Measurements from ENCODE around the gene NTNG1. TPM values are rescaled to one million over a fixed set of nuclear protein-coding genes. Genes with fewer than 3 reads are reported as not detected.

Gene NTNG1
- total RNA-seq, 1 experiment from 2014 or later, result not detected

DNA sequence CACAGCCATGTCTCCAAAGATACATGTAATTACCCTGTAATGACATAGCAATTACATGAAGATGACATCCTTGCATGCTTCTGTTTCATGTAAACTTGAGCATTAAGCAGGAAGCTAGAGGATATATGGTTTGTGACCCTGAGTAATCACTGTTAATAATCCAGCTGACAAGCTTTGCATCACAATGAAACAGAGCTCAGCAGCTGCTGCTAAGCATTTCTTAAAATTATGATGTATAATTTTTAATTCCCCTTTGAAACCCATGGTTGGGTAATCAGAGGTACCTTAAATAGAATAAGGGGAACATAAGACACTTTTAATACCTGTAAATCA, 293.5 kb downstream of the NTNG1 start:
- Histone ChIP-seq H4K20me1 (ENCODE audit: insufficient read depth, low read depth, low read length) (no peaks in the 10 kb centered on the region), H3K36me3 (ENCODE audit: insufficient read depth, low read length) (no peaks in the 10 kb centered on the region), H3K4me1 (ENCODE audit: low read length) (peaks cover 31% of the 10 kb centered on the region), H3K4me2 (ENCODE audit: low read depth, low read length, poor library complexity, severe bottlenecking) (peak overlapping the region; percentile 62), H3K27ac (ENCODE audit: low read length) (peak overlapping the region; percentile 59), H2AFZ (ENCODE audit: low read length) (peak overlapping the region; percentile 1; the same call in 1 of the 2 replicates), H3K9me2 (replicated peaks; ENCODE audit: insufficient read depth, low read length) (no peaks in the 10 kb centered on the region), H3K4me3 (ENCODE audit: low read length) (peak overlapping the region; percentile 14; the same call in 1 of the 2 replicates), H3K9ac (ENCODE audit: low read length) (no peak overlapping the region), H3K27me3 (ENCODE audit: low read length) (no peaks in the 10 kb centered on the region), H3K79me2 (ENCODE audit: low read length) (no peaks in the 10 kb centered on the region), H3K9me3 (ENCODE audit: low read length) (no peaks in the 10 kb centered on the region)
- DNase-seq, result peak; percentile 72

DNA sequence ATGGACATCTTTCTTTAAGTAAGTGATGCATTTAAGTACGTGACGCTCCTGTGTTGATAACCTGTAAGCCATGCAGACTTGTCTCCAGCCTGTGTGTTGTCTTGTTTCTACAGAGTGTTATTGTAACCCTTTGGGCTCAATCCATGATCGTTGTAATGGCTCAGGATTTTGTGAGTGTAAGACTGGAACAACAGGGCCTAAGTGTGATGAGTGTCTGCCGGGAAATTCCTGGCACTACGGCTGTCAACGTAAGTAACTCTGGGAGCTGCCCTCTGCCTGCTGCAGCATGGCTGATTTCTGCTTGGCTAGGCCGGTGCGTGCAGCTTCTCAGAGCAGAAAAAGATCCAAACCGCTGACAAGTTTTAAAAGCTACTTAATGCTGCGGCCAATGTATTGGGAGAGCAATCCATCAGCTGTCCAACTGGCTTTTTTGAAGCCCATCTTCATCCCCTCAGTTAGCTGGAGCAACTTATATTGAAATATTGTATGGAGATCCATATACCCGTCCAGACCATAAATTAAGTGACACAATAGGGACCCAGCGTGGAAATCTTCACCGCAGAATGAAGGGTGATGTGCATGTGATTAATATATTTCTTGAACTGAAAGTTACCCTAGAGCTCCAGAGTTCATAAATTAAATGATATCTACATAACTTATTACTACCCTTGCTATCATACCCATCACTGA, 295.9 kb downstream of the NTNG1 start:
- H2AFZ ChIP-seq (ENCODE audit: low read length), result no peak overlapping the region
- no peaks in the 10 kb centered on the region for H3K79me2 ChIP-seq (ENCODE audit: low read length)
- H3K27me3 ChIP-seq (ENCODE audit: low read length), result no peaks in the 10 kb centered on the region

DNA sequence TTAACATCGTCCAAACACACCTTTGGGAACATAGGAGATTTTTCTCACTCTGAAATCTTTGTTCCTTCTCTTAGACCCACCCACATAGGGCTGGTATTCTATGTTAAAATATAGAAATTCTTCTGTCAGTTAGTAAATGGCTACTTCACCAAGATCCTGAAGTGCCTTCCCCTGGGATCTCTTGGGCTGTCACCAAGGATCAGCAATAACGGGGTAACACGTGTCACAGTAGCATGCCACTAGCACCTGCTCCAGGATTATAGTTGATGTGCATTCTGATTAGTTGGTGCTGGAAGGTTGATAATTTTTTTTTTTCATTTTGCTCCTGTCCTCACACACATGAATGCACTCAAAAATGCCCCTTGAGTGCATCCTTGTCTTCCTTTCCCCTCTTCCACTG, 298.7 kb downstream of the NTNG1 start:
- peaks cover 15% of the 10 kb centered on the region for H3K4me1 ChIP-seq (ENCODE audit: low read length)
- no peaks in the 10 kb centered on the region for H3K36me3 ChIP-seq (ENCODE audit: insufficient read depth, low read length)
- H3K9me3 ChIP-seq (ENCODE audit: low read length), result no peaks in the 10 kb centered on the region
- H2AFZ ChIP-seq (ENCODE audit: low read length), result no peak overlapping the region
- H3K9me2 ChIP-seq (replicated peaks; ENCODE audit: insufficient read depth, low read length), result no peaks in the 10 kb centered on the region
- H3K27me3 ChIP-seq (ENCODE audit: low read length), result no peaks in the 10 kb centered on the region
- H3K9ac ChIP-seq (ENCODE audit: low read length), result no peak overlapping the region
- no peak overlapping the region for H3K27ac ChIP-seq (ENCODE audit: low read length)
- DNase-seq, result no peak
- H3K4me2 ChIP-seq (ENCODE audit: low read depth, low read length, poor library complexity, severe bottlenecking), result no peak overlapping the region
- H3K79me2 ChIP-seq (ENCODE audit: low read length), result no peaks in the 10 kb centered on the region
- no peaks in the 10 kb centered on the region for H4K20me1 ChIP-seq (ENCODE audit: insufficient read depth, low read depth, low read length)
- no peak overlapping the region for H3K4me3 ChIP-seq (ENCODE audit: low read length)

More for the DNA sequence above, 295.9 kb downstream of the NTNG1 start:
- Histone ChIP-seq H3K9me2 (replicated peaks; ENCODE audit: insufficient read depth, low read length) (no peaks in the 10 kb centered on the region), H3K4me3 (ENCODE audit: low read length) (no peak overlapping the region), H3K4me2 (ENCODE audit: low read depth, low read length, poor library complexity, severe bottlenecking) (no peak overlapping the region), H3K9me3 (ENCODE audit: low read length) (no peaks in the 10 kb centered on the region), H3K27ac (ENCODE audit: low read length) (no peak overlapping the region), H3K9ac (ENCODE audit: low read length) (no peak overlapping the region), H3K4me1 (ENCODE audit: low read length) (peaks cover 27% of the 10 kb centered on the region), H3K36me3 (ENCODE audit: insufficient read depth, low read length) (no peaks in the 10 kb centered on the region), H4K20me1 (ENCODE audit: insufficient read depth, low read depth, low read length) (no peaks in the 10 kb centered on the region)
- no peak for DNase-seq

DNA sequence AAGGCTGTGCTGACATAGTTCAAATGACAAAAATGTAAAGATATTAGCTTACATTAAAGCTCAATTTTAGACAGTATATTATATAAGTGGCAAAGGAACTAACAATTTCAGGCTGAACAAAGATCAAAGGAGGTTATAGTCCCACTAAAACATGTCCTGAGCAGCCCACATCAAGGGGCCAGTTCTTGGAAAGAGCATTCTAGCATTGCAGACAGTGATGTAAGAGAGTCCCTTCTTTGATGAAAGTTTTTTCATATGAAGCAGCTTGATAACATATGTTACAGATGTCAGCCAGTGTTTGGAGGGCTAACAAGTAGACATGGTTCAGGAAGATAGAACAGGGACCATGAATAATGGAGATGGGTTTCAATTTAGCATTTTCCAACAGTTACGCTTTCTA, 301.7 kb downstream of the NTNG1 start:
- H3K4me3 ChIP-seq (ENCODE audit: low read length), result no peak overlapping the region
- DNase-seq, result no peak
- H3K4me1 ChIP-seq (ENCODE audit: low read length), result no peaks in the 10 kb centered on the region
- no peak overlapping the region for H3K27ac ChIP-seq (ENCODE audit: low read length)
- no peaks in the 10 kb centered on the region for H3K9me2 ChIP-seq (replicated peaks; ENCODE audit: insufficient read depth, low read length)
- no peaks in the 10 kb centered on the region for H3K9me3 ChIP-seq (ENCODE audit: low read length)
- no peaks in the 10 kb centered on the region for H3K27me3 ChIP-seq (ENCODE audit: low read length)
- H3K79me2 ChIP-seq (ENCODE audit: low read length), result no peaks in the 10 kb centered on the region
- no peak overlapping the region for H3K9ac ChIP-seq (ENCODE audit: low read length)
- no peak overlapping the region for H3K4me2 ChIP-seq (ENCODE audit: low read depth, low read length, poor library complexity, severe bottlenecking)
- H2AFZ ChIP-seq (ENCODE audit: low read length), result no peak overlapping the region
- H3K36me3 ChIP-seq (ENCODE audit: insufficient read depth, low read length), result no peaks in the 10 kb centered on the region
- no peaks in the 10 kb centered on the region for H4K20me1 ChIP-seq (ENCODE audit: insufficient read depth, low read depth, low read length)

DNA sequence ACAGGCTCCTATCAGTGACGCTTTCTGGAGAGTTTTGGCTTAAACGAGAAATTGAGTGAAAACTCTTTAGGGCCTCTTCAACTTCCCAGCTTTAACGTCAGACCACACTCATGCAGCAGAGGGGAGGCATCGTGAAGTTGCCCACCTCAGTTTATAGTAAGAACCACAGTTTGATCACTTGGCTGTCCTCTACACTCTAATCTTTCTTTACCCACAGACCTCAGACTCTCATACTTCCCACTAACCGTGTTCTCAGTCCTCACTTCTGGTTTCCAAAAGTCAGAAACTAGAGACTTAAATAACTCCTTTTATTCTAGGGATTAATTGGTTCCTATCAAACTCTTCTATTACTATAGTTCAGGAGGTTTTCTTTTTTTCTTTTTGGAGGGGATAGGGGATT, 302.2 kb downstream of the NTNG1 start:
- DNase-seq, result no peak
- Histone ChIP-seq H3K4me1 (ENCODE audit: low read length) (no peaks in the 10 kb centered on the region), H2AFZ (ENCODE audit: low read length) (no peak overlapping the region), H3K27ac (ENCODE audit: low read length) (no peak overlapping the region), H3K9ac (ENCODE audit: low read length) (no peak overlapping the region), H3K79me2 (ENCODE audit: low read length) (no peaks in the 10 kb centered on the region), H4K20me1 (ENCODE audit: insufficient read depth, low read depth, low read length) (no peaks in the 10 kb centered on the region), H3K36me3 (ENCODE audit: insufficient read depth, low read length) (no peaks in the 10 kb centered on the region), H3K9me3 (ENCODE audit: low read length) (no peaks in the 10 kb centered on the region), H3K27me3 (ENCODE audit: low read length) (no peaks in the 10 kb centered on the region), H3K4me2 (ENCODE audit: low read depth, low read length, poor library complexity, severe bottlenecking) (no peak overlapping the region), H3K9me2 (replicated peaks; ENCODE audit: insufficient read depth, low read length) (no peaks in the 10 kb centered on the region), H3K4me3 (ENCODE audit: low read length) (no peak overlapping the region)

DNA sequence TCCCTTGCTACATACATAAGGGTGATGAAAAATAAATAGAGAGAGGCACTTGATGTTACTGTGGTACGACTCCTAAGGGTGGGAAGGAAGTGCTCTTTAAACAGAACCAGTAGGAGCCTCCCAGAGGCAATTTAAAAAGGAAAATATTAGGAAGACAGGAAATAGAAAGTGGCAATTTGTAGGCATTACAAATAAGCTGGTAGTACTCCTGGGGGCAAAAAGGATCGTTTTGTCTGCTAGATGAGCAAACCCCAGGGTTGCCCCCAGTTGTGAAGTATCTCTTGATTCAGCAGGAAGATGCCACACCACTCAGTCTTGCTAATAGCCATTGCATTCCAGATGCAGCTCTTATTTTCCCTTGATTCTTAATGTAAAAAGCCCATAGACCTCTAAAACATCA, 303.0 kb downstream of the NTNG1 start:
- H3K27ac ChIP-seq (ENCODE audit: low read length), result no peak overlapping the region
- H2AFZ ChIP-seq (ENCODE audit: low read length), result no peak overlapping the region
- H4K20me1 ChIP-seq (ENCODE audit: insufficient read depth, low read depth, low read length), result no peaks in the 10 kb centered on the region
- DNase-seq, result no peak
- H3K9me3 ChIP-seq (ENCODE audit: low read length), result no peaks in the 10 kb centered on the region
- H3K27me3 ChIP-seq (ENCODE audit: low read length), result no peaks in the 10 kb centered on the region
- H3K4me2 ChIP-seq (ENCODE audit: low read depth, low read length, poor library complexity, severe bottlenecking), result no peak overlapping the region
- H3K79me2 ChIP-seq (ENCODE audit: low read length), result no peaks in the 10 kb centered on the region
- no peak overlapping the region for H3K4me3 ChIP-seq (ENCODE audit: low read length)
- no peaks in the 10 kb centered on the region for H3K9me2 ChIP-seq (replicated peaks; ENCODE audit: insufficient read depth, low read length)
- H3K36me3 ChIP-seq (ENCODE audit: insufficient read depth, low read length), result no peaks in the 10 kb centered on the region
- H3K4me1 ChIP-seq (ENCODE audit: low read length), result no peaks in the 10 kb centered on the region
- H3K9ac ChIP-seq (ENCODE audit: low read length), result no peak overlapping the region

DNA sequence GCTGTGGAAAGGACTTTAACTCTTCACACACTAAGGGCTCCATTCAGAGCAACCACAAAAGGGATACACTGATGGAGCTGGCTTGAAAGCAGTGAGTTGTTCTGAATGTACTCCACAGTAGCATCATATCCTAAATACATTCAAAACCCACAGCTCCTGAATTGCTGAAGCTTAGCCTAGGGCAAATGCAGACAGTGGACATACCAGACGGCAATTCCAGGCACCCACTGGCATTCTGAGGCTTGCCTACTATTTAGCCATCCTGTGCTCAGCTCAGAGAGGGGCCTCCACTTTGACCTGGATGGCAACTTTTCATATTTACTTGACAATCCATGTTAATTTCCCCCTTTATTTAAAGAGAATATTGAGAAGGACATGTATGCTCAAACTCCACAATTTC, 303.5 kb downstream of the NTNG1 start:
- no peak overlapping the region for H2AFZ ChIP-seq (ENCODE audit: low read length)
- no peaks in the 10 kb centered on the region for H3K79me2 ChIP-seq (ENCODE audit: low read length)
- no peaks in the 10 kb centered on the region for H3K9me2 ChIP-seq (replicated peaks; ENCODE audit: insufficient read depth, low read length)
- H3K4me1 ChIP-seq (ENCODE audit: low read length), result no peaks in the 10 kb centered on the region
- no peaks in the 10 kb centered on the region for H3K36me3 ChIP-seq (ENCODE audit: insufficient read depth, low read length)
- no peak overlapping the region for H3K27ac ChIP-seq (ENCODE audit: low read length)
- H4K20me1 ChIP-seq (ENCODE audit: insufficient read depth, low read depth, low read length), result no peaks in the 10 kb centered on the region
- DNase-seq, result no peak
- H3K4me2 ChIP-seq (ENCODE audit: low read depth, low read length, poor library complexity, severe bottlenecking), result no peak overlapping the region
- no peaks in the 10 kb centered on the region for H3K27me3 ChIP-seq (ENCODE audit: low read length)
- H3K9me3 ChIP-seq (ENCODE audit: low read length), result no peaks in the 10 kb centered on the region
- no peak overlapping the region for H3K4me3 ChIP-seq (ENCODE audit: low read length)
- no peak overlapping the region for H3K9ac ChIP-seq (ENCODE audit: low read length)

DNA sequence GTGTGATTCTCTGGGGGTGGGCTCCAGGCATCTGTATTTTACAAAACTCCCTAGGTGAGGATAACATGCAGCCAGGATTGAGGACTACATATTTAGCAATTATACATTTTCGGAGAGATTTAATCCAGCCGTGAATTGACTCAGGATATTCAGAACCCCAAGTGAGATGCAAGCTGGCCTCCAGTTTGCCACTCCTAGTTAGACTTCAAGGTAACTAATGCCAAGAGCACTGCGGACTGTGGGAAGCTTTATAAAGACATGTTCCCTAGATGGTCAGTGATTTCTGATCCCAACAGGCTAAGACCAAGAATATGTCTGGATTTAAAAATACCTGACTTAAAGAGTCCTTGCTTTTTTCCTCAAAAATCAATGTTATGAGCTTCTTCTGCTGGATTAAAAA, 308.5 kb downstream of the NTNG1 start:
- H3K9ac ChIP-seq (ENCODE audit: low read length), result no peak overlapping the region
- H3K27me3 ChIP-seq (ENCODE audit: low read length), result no peaks in the 10 kb centered on the region
- peaks cover 13% of the 10 kb centered on the region for H3K4me1 ChIP-seq (ENCODE audit: low read length)
- H2AFZ ChIP-seq (ENCODE audit: low read length), result no peak overlapping the region
- H3K27ac ChIP-seq (ENCODE audit: low read length), result no peak overlapping the region
- H3K36me3 ChIP-seq (ENCODE audit: insufficient read depth, low read length), result no peaks in the 10 kb centered on the region
- no peaks in the 10 kb centered on the region for H3K9me2 ChIP-seq (replicated peaks; ENCODE audit: insufficient read depth, low read length)
- H3K4me3 ChIP-seq (ENCODE audit: low read length), result no peak overlapping the region
- no peaks in the 10 kb centered on the region for H3K9me3 ChIP-seq (ENCODE audit: low read length)
- no peak overlapping the region for H3K4me2 ChIP-seq (ENCODE audit: low read depth, low read length, poor library complexity, severe bottlenecking)
- DNase-seq, result no peak
- H4K20me1 ChIP-seq (ENCODE audit: insufficient read depth, low read depth, low read length), result no peaks in the 10 kb centered on the region
- H3K79me2 ChIP-seq (ENCODE audit: low read length), result no peaks in the 10 kb centered on the region
